Esophagus squamous epithelium (tissue), 4 donors: ENCODE data around the gene MCM6.

Experiments
- POLR2A ChIP-seq, 4 donors: fragments of 450-650 bp; IDR thresholded peaks; one replicate each; pipeline ENCODE4 v1.6.1; 2017; ENCODE audit warnings: antibody characterized with exemption in 4 of 4, mild to moderate bottlenecking in 4 of 4, moderate library complexity in 3 of 4
- TF ChIP-seq, protein P1 (sequence below), 6 experiments: fragments of 450-650 bp in 4 of 6; fragments of 200-600 bp in 2 of 6; sonication (generic) in 2 of 6; IDR thresholded peaks; one replicate each; pipeline ENCODE4 v1.5.1; 2016 to 2019; ENCODE audit warnings: antibody characterized with exemption in 6 of 6, mild to moderate bottlenecking in 4 of 6, moderate library complexity in 4 of 6

DNA sequence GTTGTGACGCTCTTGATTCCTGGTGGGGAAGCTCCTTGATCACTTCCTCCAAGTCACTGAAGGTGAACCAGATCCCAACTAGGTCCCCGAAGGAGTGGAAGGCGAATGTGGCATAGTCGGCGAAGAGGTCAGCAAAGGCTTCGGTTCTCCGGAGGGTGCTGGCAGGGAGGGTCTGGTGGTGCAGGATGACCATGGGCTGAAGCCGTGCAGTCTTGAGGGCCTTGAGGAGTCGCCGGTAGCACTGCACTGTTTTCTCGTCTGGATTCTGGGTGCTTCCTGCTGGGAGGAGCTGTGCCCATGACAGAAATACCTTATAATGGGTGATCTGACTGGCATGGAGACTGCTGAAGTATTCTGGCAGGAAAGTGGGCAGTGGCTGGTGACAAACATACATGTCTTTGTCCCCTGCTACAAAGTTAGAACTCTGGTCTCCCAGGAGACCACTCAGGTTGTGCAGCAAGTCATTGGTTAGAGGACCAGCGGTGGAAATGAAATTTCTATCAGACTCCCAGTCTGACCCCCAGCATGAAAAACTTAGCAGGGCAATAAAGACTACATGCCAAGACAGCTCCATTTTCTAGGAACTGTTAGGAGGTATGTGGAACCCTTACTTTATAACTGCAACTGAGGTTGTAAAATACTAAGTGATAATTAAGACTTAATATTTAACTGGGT is 39.5 kb downstream of the MCM6 start, which contains the start of gene LCT:
- TF ChIP-seq, protein P1, sequence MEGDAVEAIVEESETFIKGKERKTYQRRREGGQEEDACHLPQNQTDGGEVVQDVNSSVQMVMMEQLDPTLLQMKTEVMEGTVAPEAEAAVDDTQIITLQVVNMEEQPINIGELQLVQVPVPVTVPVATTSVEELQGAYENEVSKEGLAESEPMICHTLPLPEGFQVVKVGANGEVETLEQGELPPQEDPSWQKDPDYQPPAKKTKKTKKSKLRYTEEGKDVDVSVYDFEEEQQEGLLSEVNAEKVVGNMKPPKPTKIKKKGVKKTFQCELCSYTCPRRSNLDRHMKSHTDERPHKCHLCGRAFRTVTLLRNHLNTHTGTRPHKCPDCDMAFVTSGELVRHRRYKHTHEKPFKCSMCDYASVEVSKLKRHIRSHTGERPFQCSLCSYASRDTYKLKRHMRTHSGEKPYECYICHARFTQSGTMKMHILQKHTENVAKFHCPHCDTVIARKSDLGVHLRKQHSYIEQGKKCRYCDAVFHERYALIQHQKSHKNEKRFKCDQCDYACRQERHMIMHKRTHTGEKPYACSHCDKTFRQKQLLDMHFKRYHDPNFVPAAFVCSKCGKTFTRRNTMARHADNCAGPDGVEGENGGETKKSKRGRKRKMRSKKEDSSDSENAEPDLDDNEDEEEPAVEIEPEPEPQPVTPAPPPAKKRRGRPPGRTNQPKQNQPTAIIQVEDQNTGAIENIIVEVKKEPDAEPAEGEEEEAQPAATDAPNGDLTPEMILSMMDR (IDR thresholded peaks at IDR 0.05) = no peak
- no peak for TF ChIP-seq POLR2A (IDR thresholded peaks at IDR 0.05)
